Measurements from ENCODE around the gene HGD.

GRCh38 chr3:120670576-120670975, 11.5 kb downstream of the HGD start:
- TF ChIP-seq CTCF (IDR thresholded peaks at IDR 0.05) = no peak
- TF ChIP-seq POLR2A (IDR thresholded peaks at IDR 0.05) = no peak
